PFSK-1 (cell line): ENCODE results near the gene SMIM30.

ENCODE experiments used
- FOXP2 ChIP-seq: optimal IDR thresholded peaks from 2 replicates; pipeline ENCODE3; 2011; ENCODE audit warnings: borderline replicate concordance, control low read depth, inconsistent platforms; ENCODE audit not compliant: insufficient read depth; ENCODE audit errors: extremely low read length, extremely low read depth
- POLR2AphosphoS5 ChIP-seq: IDR thresholded peaks from 2 replicates; pipeline ENCODE4 v1.6.1; 2012; ENCODE audit warnings: low read depth, mild to moderate bottlenecking, control low read depth, low read length, moderate library complexity
- SIN3A ChIP-seq: IDR thresholded peaks from 2 replicates; pipeline ENCODE4 v1.6.1; 2012; ENCODE audit warnings: mild to moderate bottlenecking, low read length, moderate library complexity, borderline replicate concordance; ENCODE audit not compliant: insufficient read depth
- TAF1 ChIP-seq: IDR thresholded peaks from 2 replicates; pipeline ENCODE4 v1.6.1; 2012; ENCODE audit warnings: low read length, control low read depth, borderline replicate concordance; ENCODE audit not compliant: insufficient read depth
- TF ChIP-seq, protein P1 (sequence below), 2 experiments: IDR thresholded peaks; 2 replicates each; pipeline versions ENCODE4 v1.6.1 to v1.8.0; 2011 to 2012; ENCODE audit warnings: low read depth in 2 of 2, low read length in 2 of 2, control low read depth in 1 of 2, inconsistent platforms in 1 of 2, mild to moderate bottlenecking in 1 of 2, moderate library complexity in 1 of 2; ENCODE audit not compliant: insufficient read depth in 1 of 2

DNA sequence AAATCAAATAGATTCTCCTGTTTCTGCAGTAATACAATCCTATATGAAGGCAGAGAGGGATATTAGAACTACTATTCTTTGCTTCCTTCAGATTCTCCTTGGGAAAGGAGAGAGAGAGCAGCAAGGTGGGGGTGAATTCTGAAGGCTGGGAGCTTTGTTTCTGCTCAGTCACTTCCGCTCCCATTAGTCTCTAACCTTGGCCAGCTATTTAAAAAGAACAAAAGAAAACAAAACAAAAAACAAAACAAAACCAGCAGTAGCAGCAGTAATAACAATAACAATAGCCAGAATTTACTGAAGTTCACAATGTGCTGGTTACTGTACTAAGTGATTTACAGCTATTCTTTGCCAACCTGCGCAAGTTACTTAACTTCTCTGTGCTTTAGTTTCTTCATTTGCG lies 41.7 kb downstream of the SMIM30 start:
- TF ChIP-seq POLR2AphosphoS5: no peak
- no peak for TF ChIP-seq SIN3A
- TF ChIP-seq, protein P1, sequence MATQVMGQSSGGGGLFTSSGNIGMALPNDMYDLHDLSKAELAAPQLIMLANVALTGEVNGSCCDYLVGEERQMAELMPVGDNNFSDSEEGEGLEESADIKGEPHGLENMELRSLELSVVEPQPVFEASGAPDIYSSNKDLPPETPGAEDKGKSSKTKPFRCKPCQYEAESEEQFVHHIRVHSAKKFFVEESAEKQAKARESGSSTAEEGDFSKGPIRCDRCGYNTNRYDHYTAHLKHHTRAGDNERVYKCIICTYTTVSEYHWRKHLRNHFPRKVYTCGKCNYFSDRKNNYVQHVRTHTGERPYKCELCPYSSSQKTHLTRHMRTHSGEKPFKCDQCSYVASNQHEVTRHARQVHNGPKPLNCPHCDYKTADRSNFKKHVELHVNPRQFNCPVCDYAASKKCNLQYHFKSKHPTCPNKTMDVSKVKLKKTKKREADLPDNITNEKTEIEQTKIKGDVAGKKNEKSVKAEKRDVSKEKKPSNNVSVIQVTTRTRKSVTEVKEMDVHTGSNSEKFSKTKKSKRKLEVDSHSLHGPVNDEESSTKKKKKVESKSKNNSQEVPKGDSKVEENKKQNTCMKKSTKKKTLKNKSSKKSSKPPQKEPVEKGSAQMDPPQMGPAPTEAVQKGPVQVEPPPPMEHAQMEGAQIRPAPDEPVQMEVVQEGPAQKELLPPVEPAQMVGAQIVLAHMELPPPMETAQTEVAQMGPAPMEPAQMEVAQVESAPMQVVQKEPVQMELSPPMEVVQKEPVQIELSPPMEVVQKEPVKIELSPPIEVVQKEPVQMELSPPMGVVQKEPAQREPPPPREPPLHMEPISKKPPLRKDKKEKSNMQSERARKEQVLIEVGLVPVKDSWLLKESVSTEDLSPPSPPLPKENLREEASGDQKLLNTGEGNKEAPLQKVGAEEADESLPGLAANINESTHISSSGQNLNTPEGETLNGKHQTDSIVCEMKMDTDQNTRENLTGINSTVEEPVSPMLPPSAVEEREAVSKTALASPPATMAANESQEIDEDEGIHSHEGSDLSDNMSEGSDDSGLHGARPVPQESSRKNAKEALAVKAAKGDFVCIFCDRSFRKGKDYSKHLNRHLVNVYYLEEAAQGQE (IDR thresholded peaks at IDR 0.05; ENCODE audit: insufficient read depth in 1 of 2, low read depth in 2 of 2, low read length in 2 of 2): no peak
- no peak for TF ChIP-seq TAF1
- no peak for TF ChIP-seq FOXP2
